Activated T-cell treated with anti-CD3 and anti-CD28 coated beads, Interleukin-2, amount 50 U/mL, for 4 hours (primary cell): ENCODE data around the gene MTIF2. TPM values are rescaled to one million over a fixed set of nuclear protein-coding genes. Genes with fewer than 3 reads are reported as not detected.
"Not testable (repeated sequence)": the region's sequence is repeated elsewhere in the genome, so short reads cannot be mapped to it uniquely, and the experiment has no call there.

Experiments
- ATAC-seq, 2 donors: fragments of 200-7000 bp; cut with Tn5 transposase; one replicate each; pipeline ENCODE4 v1.10.0; 2021
- DNase-seq: peaks from one replicate; pipeline ENCODE4 v3.0.0-alpha.2; 2020
- H3K27me3 Mint-ChIP-seq: one replicate; pipeline ENCODE4 v1.8.0; 2021; ENCODE audit warnings: low read depth, mixed read lengths
- H3K36me3 Mint-ChIP-seq: one replicate; pipeline ENCODE4 v1.8.0; 2022; ENCODE audit warnings: mixed read lengths; ENCODE audit not compliant: insufficient read depth
- H3K4me1 Mint-ChIP-seq: one replicate; pipeline ENCODE4 v1.8.0; 2021; ENCODE audit warnings: low read depth, mixed read lengths
- H3K4me3 Mint-ChIP-seq: one replicate; pipeline ENCODE4 v1.8.0; 2021; ENCODE audit warnings: mild to moderate bottlenecking, moderate library complexity, mixed read lengths
- H3K9me3 Mint-ChIP-seq: one replicate; pipeline ENCODE4 v1.8.0; 2021; ENCODE audit warnings: mixed read lengths
- total RNA-seq, 3 donors: library from RNA; stranded (reverse); gene quantifications; one replicate each; pipeline ENCODE4 v1.2.1, GENCODE V29; 2021

The MTIF2 gene
- 10 to 100 TPM; 55.6 to 59.8 (median 58.1) TPM for total RNA-seq

- Mint-ChIP-seq H3K4me3 (peak within 1 kb of the TSS; percentile 96), H3K27me3 (peaks cover 2% of the 10 kb centered on the region), H3K36me3 (peaks cover 5% of the 10 kb centered on the region), H3K9me3 (no peaks in the 10 kb centered on the region), H3K4me1 (peaks cover 19% of the 10 kb centered on the region)
- peak; percentile 95 to 99 for ATAC-seq
- DNase-seq, result peak; percentile 79
These were observed at the start of gene MTIF2 for GRCh38 chr2:55268907-55269644. Gene MTIF2 (minus strand): TSS chr2:55269231. CDS start chr2:55263858, 5,373 bp downstream.

GRCh38 chr2:55314985-55315384, 46.0 kb upstream of the MTIF2 start:
- H3K4me1 Mint-ChIP-seq, result peaks cover 8% of the 10 kb centered on the region
- DNase-seq, result no peak
- no peaks in the 10 kb centered on the region for H3K27me3 Mint-ChIP-seq
- no peak for ATAC-seq
- peaks cover 12% of the 10 kb centered on the region for H3K36me3 Mint-ChIP-seq
- no peak overlapping the region for H3K4me3 Mint-ChIP-seq
- H3K9me3 Mint-ChIP-seq, result no peaks in the 10 kb centered on the region

- Mint-ChIP-seq H3K27me3 (no peaks in the 10 kb centered on the region), H3K4me1 (peaks cover 12% of the 10 kb centered on the region), H3K36me3 (peaks cover 15% of the 10 kb centered on the region), H3K9me3 (no peaks in the 10 kb centered on the region), H3K4me3 (no peak overlapping the region)
- DNase-seq (no peak), ATAC-seq (peak; percentile 96)
These were observed 42.4 kb upstream of the MTIF2 start for GRCh38 chr2:55311444-55311870.

GRCh38 chr2:55309446-55309845, 40.4 kb upstream of the MTIF2 start:
- H3K9me3 Mint-ChIP-seq, result no peaks in the 10 kb centered on the region
- no peak overlapping the region for H3K4me3 Mint-ChIP-seq
- ATAC-seq, result no peak
- peaks cover 15% of the 10 kb centered on the region for H3K36me3 Mint-ChIP-seq
- no peaks in the 10 kb centered on the region for H3K27me3 Mint-ChIP-seq
- no peak for DNase-seq
- H3K4me1 Mint-ChIP-seq, result peaks cover 12% of the 10 kb centered on the region

GRCh38 chr2:55302241-55302640, 33.2 kb upstream of the MTIF2 start:
- Mint-ChIP-seq H3K36me3 (no peaks in the 10 kb centered on the region), H3K4me1 (peaks cover 15% of the 10 kb centered on the region), H3K9me3 (no peaks in the 10 kb centered on the region), H3K4me3 (no peak overlapping the region), H3K27me3 (no peaks in the 10 kb centered on the region)
- DNase-seq (no peak), ATAC-seq (peak; percentile 93 to 96)

- ATAC-seq (peak in 1 of 2 donors; percentile 30), DNase-seq (no peak)
- H3K36me3 Mint-ChIP-seq, result no peaks in the 10 kb centered on the region
- peaks cover 15% of the 10 kb centered on the region for H3K4me1 Mint-ChIP-seq
- no peaks in the 10 kb centered on the region for H3K9me3 Mint-ChIP-seq
- no peak overlapping the region for H3K4me3 Mint-ChIP-seq
- no peaks in the 10 kb centered on the region for H3K27me3 Mint-ChIP-seq
These were observed 32.2 kb upstream of the MTIF2 start for GRCh38 chr2:55301277-55301676.

- H3K9me3 Mint-ChIP-seq, result no peaks in the 10 kb centered on the region
- peaks cover 4% of the 10 kb centered on the region for H3K36me3 Mint-ChIP-seq
- no peak overlapping the region for H3K4me3 Mint-ChIP-seq
- H3K27me3 Mint-ChIP-seq, result no peaks in the 10 kb centered on the region
- DNase-seq, result no peak
- H3K4me1 Mint-ChIP-seq, result peaks cover 18% of the 10 kb centered on the region
- ATAC-seq, result no peak
These were observed 27.4 kb upstream of the MTIF2 start for GRCh38 chr2:55296393-55296792.

- DNase-seq (no peak), ATAC-seq (no peak)
- Mint-ChIP-seq H3K4me1 (peaks cover 32% of the 10 kb centered on the region), H3K4me3 (peak overlapping the region; percentile 89), H3K36me3 (no peaks in the 10 kb centered on the region), H3K27me3 (no peaks in the 10 kb centered on the region), H3K9me3 (no peaks in the 10 kb centered on the region)
These were observed 14.1 kb upstream of the MTIF2 start for GRCh38 chr2:55283083-55283482.

- Mint-ChIP-seq H3K4me3 (peak overlapping the region; percentile 89), H3K27me3 (no peaks in the 10 kb centered on the region), H3K36me3 (no peaks in the 10 kb centered on the region), H3K9me3 (no peaks in the 10 kb centered on the region), H3K4me1 (peaks cover 32% of the 10 kb centered on the region)
- peak; percentile 79 for DNase-seq
- peak; percentile 99 for ATAC-seq
These were observed 13.3 kb upstream of the MTIF2 start for GRCh38 chr2:55282110-55282917.

- not testable (repeated sequence) for H3K36me3 Mint-ChIP-seq, DNase-seq, ATAC-seq, H3K27me3 Mint-ChIP-seq, H3K9me3 Mint-ChIP-seq
- H3K4me3 Mint-ChIP-seq, result peak overlapping the region; percentile 50
- H3K4me1 Mint-ChIP-seq, result peaks cover 27% of the 10 kb centered on the region
These were observed 12.0 kb upstream of the MTIF2 start for GRCh38 chr2:55280851-55281546.

- H3K4me1 Mint-ChIP-seq, result peaks cover 25% of the 10 kb centered on the region
- not testable (repeated sequence) for H3K36me3 Mint-ChIP-seq, H3K9me3 Mint-ChIP-seq, DNase-seq, H3K27me3 Mint-ChIP-seq, H3K4me3 Mint-ChIP-seq, ATAC-seq
These were observed 10.9 kb upstream of the MTIF2 start for GRCh38 chr2:55279859-55280424.

GRCh38 chr2:55279214-55279835, 10.3 kb upstream of the MTIF2 start:
- ATAC-seq, H3K36me3 Mint-ChIP-seq, DNase-seq, H3K4me3 Mint-ChIP-seq, H3K9me3 Mint-ChIP-seq, H3K27me3 Mint-ChIP-seq: not testable (repeated sequence)
- H3K4me1 Mint-ChIP-seq, result peaks cover 25% of the 10 kb centered on the region

- Mint-ChIP-seq H3K36me3 (no peaks in the 10 kb centered on the region), H3K27me3 (peaks cover 2% of the 10 kb centered on the region), H3K4me3 (no peak overlapping the region), H3K9me3 (no peaks in the 10 kb centered on the region), H3K4me1 (peaks cover 11% of the 10 kb centered on the region)
- ATAC-seq (no peak), DNase-seq (no peak)
These were observed 8.3 kb upstream of the MTIF2 start for GRCh38 chr2:55277310-55277709.

- H3K4me1 Mint-ChIP-seq, result peaks cover 13% of the 10 kb centered on the region
- not testable (repeated sequence) for H3K27me3 Mint-ChIP-seq, H3K4me3 Mint-ChIP-seq, ATAC-seq, DNase-seq, H3K9me3 Mint-ChIP-seq, H3K36me3 Mint-ChIP-seq
These were observed 5.3 kb upstream of the MTIF2 start for GRCh38 chr2:55274346-55274745.
